Left hindlimb (tissue), 1 donor: ENCODE data around the gene LILRB1.
"Not testable (repeated sequence)": the region's sequence is repeated elsewhere in the genome, so short reads cannot be mapped to it uniquely, and the experiment has no call there.

Experiments
- DNase-seq: peaks from one replicate; pipeline ENCODE4 v3.0.0-alpha.2; 2018

LILRB1 gene

DNA sequence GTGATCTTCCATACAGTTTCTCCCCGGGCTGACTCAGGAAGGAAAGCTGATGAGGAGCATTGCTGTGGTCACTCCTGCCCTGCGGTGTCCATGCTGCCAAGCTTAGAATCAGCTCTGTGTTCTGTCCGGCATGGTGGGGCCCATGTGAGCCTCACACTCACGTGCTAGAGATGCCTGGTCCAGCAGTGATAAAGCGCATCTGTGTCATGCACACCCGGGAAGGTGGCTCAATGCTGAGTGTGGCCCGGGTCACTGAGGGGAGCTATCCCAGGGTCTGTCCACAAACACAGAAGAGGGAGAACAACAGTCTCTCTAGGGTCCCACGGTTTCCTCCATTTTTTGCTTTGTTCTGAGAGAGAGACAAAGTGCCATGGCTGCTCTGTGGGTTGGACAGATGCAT is 3.5 kb upstream of the LILRB1 start:
- DNase-seq = no peak

DNA sequence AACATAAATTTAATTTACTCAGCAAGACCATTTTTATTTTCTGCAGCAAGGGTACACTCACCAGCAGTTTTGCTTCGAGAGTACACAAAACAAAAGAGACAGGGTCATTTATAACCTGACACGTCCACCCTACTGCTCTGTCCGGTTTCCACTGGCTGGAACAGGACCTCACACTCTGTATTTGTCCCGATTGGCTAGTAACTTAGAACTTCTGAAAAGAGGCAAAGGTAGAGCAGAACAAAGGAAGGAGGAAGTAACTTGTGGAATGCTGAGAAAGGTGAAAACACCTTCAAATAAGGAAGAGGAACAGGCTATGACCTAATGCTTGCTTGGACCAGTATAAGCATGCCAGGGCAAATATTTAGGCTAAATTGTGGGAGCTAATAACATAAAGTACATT is 2.4 kb upstream of the LILRB1 start:
- DNase-seq = not testable (repeated sequence)

- no peak for DNase-seq
Measured at GRCh38 chr19:54630782-54631181, 498 bp downstream of the LILRB1 start.

DNA sequence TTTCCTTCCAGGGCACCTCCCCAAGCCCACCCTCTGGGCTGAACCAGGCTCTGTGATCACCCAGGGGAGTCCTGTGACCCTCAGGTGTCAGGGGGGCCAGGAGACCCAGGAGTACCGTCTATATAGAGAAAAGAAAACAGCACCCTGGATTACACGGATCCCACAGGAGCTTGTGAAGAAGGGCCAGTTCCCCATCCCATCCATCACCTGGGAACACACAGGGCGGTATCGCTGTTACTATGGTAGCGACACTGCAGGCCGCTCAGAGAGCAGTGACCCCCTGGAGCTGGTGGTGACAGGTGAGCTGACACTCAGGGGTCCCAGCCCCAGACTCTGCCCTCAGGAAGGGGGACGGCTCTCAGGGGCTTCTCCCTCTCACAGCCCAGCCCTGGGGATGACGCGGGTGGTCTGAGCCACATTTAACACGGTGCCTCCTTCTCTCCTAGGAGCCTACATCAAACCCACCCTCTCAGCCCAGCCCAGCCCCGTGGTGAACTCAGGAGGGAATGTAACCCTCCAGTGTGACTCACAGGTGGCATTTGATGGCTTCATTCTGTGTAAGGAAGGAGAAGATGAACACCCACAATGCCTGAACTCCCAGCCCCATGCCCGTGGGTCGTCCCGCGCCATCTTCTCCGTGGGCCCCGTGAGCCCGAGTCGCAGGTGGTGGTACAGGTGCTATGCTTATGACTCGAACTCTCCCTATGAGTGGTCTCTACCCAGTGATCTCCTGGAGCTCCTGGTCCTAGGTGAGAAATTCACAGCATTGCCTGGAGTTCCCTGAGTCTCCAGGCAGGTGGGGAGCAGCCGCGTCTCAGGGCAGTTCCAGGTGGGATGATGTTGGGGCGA is 1.4 kb downstream of the LILRB1 start:
- DNase-seq = not testable (repeated sequence)

GRCh38 chr19:54632517-54632916 is 2.2 kb downstream of the LILRB1 start:
- DNase-seq = not testable (repeated sequence)

DNA sequence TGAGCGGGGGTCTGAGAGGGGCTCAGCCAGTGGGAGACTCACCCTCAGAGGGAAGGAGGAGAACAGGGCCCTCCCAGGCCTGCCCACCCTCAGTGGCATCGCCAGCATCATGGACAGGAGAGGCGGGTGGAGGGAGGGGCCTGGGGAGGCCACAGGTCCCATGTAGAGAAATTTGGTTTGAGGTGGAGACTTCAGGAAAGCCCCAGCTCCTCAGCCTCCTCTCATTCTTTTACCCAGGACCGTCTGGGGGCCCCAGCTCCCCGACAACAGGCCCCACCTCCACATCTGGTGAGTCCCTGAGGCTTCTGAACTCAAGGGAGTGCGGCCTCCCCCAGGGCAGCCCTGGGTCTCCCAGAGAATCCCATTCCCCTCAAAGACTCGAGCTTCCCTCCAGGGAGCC is 3.1 kb downstream of the LILRB1 start:
- DNase-seq = no peak

DNA sequence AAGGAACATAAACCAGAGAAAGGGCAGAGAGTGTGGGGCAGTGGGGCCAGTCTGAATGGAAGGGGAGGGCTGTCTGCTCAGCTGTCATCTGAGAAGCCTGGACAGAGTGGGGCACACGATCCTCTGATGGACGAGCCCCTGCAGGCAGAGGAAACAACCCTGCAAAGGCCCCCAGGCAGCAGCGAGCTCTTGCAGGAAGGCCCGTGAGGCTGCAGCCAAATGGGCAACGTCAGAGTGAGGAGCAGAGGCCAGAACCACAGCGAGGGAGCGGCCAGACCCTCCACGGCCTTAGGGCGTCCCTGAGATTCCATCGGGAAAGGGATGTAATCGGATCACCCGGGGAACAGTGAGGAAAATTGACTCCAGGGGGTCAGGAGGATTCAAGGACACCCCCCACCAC is 5.8 kb downstream of the LILRB1 start:
- not testable (repeated sequence) for DNase-seq

DNA sequence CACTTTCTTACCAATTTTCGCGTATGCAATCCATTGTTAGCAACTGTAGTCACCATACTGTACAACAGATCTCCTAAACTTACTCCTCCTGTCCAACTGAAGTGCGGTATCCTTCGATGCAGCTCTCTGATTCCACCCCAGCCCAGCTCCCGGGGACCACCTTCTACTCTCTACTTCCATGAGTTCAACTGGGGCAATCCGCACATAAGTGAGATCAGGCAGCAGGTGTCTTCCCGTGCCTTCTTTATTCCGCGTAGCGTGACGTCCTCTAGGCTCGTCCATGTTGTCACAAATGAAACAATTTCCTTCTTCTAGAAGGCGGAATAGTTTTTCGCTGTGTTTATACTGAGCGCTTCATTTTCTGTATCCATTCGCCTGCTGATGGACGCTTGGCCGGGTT is 8.4 kb downstream of the LILRB1 start:
- DNase-seq = no peak

DNA sequence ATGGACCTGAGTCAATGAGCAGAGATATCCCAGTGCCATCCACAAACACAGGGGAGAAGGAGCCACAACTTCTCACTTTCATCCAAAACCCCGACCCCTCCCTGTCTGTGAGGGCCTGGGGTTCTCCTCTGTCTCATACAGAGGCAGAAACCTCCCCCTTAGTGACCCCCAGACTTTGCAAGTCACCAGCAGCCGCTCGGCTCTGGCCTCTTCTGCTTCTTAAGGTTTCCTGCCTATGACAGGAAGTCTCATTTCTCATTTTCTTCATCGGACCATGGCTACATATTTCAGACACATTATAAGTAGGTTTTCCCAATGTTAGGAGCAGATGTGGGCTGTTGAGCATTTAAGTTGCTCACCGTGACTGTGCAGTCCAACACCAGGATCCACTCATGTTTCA is 12.7 kb downstream of the LILRB1 start:
- not testable (repeated sequence) for DNase-seq

DNA sequence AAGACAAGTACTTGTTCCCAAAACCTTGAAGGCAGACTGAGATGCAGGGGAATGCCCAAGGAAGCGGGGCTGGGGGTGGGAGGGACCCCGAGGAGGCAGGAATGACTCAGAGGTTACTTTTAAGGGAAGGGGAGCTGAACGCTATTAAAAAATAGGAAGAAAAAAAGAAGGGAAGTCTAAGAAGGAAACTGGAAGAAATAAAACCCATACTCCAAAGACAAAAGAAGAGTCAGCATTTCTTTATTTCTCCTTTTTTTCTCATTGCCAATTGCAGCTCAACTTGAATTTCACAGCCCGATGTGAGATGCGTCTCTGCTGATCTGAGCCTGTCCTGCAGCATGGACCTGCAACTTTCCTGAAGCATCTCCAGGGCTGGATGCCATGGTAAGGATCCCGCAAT is 13.3 kb downstream of the LILRB1 start:
- not testable (repeated sequence) for DNase-seq

DNA sequence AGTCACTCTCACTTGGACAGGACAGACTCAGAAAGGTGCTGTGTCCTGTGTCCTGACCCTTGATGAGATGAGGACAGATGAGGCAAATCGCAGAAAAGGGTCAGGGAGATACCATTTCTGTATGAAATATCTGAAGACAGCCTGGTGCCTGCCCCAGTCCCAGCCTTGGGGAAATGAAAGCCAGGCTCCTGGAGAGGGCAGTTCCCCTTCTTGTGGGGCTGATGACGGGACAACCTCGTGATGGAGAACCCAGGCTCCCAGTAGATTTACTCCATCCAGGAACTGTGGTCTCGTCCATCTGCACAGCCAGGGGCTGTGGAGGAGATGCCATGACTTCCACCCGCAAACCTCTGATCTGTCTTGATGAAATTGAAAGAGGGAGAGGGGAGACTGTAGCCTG is 13.8 kb downstream of the LILRB1 start:
- no peak for DNase-seq

GRCh38 chr19:54646331-54646841 is 16.1 kb downstream of the LILRB1 start:
- DNase-seq = no peak

DNA sequence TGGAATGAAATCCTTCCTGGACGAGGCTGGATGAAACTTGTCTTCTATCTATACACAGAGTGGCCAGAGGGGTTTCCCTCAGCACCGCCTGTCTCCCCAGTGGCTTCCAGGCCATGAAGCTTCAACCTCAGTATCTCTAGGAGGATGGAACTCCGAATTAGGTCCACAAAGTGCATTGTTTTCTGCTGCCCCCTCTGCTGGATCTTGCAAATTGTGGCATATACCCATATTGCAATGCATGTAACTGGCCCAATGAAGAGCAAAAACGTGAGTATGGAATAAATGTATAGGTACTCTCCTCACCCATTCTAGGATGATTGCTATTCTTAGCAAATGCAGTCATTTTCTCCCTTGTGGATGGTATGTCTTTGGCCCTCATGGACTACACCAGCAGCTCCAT is 17.8 kb downstream of the LILRB1 start:
- no peak for DNase-seq

DNA sequence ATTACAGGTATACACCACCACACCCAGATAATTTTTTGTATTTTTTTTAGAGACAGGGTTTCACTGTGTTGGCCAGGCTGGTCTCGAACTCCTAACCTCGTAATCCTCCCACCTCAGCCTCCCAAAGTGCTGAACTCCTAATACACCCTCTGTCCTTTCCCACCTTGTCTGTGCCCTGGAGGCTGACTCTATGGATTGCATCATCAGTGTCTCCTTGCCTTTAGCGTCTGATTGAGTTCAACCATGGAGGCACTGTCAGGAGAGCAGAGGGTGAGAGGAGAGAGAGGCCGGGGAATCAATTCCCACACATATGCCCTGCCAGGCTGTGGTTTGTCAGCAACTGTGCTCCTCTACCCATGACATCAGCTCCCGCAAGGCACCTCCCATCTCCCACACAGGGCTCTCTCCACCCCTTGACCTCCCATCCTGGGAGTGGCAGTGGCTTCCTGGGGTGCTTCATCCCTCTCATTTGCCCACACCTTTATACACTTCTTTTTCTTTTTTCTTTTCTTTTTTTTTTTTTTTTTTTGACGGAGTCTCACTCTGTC is 19.9 kb downstream of the LILRB1 start:
- DNase-seq = no peak

DNA sequence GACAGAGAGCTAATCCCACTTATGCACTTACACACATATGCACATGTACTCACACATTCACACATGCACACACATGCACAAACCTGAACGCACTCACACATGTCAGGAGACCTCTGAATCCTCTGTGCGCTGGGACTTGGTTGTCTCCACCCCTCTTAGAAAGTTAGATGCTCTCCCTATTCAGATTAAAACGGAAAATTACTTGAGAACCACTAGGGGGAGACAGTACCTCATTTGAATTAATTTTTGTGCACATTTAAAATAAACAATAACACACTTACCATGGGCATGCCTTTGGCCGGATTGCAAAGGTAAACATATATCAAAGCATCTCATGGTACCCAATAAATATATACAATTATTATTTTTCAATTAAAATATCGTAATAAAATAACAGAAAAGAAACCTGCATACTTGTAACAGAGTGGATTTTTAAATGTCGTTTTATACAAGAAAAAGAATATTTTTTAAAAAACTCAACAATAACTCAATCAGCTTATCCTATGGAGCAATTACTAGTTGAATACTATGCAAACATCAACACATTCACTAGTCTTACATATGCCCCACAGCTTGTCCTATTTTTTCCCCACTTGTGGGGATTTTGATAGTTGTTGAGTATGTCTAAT is 23.0 kb downstream of the LILRB1 start:
- DNase-seq = no peak

DNA sequence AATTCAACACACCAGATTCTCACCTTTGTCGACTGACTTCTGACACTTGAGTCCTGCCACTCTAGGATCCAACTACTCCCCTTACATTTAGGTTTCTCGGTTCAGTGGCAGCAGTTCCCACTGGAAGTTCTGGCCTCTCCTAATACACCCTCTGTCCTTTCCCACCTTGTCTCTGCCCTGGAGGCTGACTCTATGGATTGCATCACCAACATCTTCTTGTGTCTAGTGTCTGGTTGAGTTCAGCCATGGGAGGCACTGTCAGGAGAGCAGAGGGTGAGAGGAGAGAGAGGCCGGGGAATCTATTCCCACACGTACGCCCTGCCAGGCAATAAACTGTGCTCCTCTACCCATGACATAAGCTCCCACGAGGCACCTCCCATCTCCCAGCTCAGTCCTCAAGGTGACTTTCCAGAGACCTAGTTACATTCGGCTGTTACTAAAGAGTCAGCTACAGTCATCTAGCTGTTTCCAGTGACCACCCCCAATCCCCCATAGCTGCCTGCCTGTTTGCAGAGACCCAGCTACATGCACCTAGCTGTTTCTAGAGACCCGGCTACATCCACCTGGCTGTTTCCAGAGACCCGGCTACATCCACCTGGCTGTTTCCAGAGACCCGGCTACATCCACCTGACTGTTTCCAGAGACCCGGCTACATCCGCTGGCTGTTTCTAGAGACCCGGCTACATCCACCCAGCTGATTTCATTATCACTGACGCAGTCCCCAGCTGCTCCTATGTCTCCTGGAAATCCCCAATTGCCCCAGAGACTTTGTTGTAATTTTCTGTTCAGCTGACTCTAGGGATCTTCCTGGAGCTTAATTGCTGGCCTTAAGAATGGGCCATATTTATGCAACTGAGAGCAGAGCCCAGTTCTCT is 24.4 kb downstream of the LILRB1 start:
- DNase-seq = no peak

DNA sequence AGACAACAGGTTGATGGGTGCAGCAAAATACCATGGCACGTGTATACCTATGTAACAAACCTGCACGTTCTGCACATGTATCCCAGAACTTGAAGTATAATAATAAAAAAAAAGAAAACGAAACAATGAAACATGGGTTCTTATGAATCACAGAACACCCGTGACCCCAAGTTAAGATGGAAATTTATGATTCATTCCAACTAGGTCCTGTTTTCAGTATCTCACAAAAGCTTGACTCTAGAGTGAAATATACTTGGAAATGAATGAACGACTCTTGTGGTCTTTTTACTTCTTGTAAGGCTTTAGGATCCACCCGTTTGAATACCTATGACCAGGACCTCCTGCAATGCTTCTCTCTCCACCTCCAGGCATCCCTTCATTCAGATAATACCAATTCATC is 29.0 kb downstream of the LILRB1 start:
- DNase-seq = no peak

- DNase-seq = no peak
Measured at GRCh38 chr19:54660306-54660705, 30.0 kb downstream of the LILRB1 start.

- no peak for DNase-seq
Measured at GRCh38 chr19:54660964-54661363, 30.7 kb downstream of the LILRB1 start.

DNA sequence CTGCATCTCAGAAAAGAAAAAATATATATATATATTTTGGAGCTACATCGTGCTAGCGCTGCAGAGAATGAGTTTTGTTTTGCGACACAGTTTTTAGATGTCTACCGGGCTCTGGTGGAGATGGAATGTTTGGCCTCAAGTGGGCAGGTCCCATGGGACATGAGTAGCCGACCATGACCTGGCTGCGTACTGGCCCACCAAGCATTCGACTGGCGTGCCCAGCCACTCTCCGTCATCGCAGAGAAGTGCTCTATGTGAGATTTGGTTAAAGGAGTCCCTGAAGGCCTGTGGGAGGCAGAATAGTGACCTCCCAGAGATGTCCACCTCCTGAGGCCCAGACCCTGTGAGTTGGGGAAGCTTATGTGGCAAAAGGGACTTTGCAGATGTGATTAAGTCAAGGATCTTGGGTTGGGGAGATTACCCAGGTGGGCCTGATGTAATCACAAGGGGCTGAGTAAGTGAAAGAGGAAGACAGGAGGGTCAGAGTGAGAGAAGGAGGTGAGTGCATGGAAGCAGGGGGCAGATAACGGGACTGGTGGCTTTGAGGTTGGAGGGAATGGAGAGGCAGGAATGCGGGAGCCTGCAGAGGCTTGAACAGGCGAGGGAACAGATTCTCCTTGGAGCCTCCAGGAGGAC is 31.7 kb downstream of the LILRB1 start:
- no peak for DNase-seq

GRCh38 chr19:54662730-54663129 is 32.4 kb downstream of the LILRB1 start, which contains the start of gene LILRB4:
Gene LILRB4 (plus strand): TSS chr19:54662985. CDS start chr19:54663034, 49 bp downstream.
- DNase-seq = no peak

DNA sequence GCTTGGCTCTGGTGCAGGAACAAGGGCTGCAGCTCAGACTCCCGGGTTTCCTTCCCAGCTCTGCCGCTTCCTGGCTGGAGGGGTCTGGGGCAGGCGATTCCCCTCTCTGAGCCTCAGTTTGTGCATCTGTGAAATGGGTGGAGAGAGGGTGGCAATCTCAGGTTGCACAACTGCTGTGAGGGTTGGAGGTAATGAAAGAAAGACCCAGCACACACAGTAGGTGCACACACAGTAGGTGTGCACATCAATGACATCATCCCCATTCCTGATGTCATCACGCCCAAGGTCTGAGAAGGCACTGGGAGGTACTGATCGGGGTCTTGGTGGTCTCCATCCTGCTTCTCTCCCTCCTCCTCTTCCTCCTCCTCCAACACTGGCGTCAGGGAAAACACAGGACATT is 35.2 kb downstream of the LILRB1 start:
- no peak for DNase-seq
